Renal pelvis (tissue), 4 donors: Measurements from ENCODE around the gene ANO10. TPM values are rescaled to one million over a fixed set of nuclear protein-coding genes. Genes with fewer than 3 reads are reported as not detected.
"Not testable (repeated sequence)": the region's sequence is repeated elsewhere in the genome, so short reads cannot be mapped to it uniquely, and the experiment has no call there.

ENCODE experiments used
- DNase-seq: peaks from one replicate; pipeline ENCODE4 v3.0.0-alpha.2; 2013
- polyA plus RNA-seq, 3 donors: library from polyadenylated mRNA; unstranded; fragments of 120-200 nt; gene quantifications; one replicate each; pipeline ENCODE4 v1.2.1, GENCODE V29; 2013; ENCODE audit not compliant: insufficient read length in 3 of 3

Gene ANO10
- polyA plus RNA-seq, 3 donors, result 32.9 to 40.2 (median 35.3) TPM

DNA sequence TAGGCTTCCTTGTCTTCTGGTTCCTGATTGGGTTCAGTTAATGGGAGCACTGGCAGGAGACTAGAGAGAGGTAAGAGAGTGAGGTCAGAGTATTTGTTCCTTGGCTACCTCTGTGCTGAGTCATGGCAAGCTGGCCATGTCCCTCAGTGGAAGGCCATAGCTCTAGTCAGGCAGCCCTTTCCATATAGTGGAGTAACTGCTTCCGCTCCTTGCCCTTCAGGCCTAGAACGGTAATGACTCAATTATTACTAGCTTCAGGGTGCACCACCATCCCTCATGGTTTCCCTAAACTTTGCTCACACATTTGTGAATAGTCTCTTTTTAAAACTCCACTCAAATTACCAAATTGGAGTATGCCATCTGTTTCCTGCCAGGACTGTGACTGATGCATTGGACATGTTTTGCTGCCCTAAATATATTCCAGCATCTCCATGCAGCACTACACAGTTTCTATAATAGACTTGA lies 10.5 kb upstream of the ANO10 start:
- no peak for DNase-seq

DNA sequence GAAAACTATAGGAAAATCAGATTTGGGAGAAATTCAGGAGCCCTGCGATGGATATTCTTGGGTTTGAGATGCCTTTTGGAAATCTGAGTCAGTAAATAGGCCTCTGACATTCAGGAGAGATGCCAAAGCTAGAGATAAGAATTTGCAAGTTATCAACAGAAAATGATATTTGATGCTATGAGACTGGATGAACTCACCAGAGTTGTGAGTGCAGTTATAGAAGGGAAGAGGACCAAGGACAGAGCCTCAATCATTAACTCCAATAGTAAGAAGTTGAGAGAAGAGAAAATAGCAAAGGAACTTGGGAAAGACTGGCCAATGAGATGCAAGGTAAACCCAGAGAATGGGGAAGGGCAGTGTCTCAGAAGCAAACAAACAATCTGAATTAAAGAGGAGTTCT lies 7.9 kb upstream of the ANO10 start:
- no peak for DNase-seq

DNA sequence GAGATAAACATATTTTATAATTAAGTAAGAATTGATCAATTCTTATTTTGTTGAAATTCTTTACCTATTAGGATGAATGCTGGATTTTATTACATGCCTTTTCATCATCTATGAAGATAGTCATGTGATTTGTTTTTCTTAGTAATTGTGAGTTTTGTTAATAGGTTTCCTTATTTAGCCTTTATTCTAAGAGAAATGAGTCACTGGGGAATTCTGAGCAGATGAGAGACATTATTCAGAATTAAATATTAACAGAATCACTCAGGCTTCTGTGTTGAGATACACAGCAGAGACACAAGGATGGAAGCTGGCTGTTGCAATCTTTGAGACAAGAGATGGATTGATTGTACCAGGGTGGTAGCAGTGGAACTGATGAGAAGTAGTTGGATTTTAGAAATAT lies 7.4 kb upstream of the ANO10 start:
- DNase-seq, result no peak

DNA sequence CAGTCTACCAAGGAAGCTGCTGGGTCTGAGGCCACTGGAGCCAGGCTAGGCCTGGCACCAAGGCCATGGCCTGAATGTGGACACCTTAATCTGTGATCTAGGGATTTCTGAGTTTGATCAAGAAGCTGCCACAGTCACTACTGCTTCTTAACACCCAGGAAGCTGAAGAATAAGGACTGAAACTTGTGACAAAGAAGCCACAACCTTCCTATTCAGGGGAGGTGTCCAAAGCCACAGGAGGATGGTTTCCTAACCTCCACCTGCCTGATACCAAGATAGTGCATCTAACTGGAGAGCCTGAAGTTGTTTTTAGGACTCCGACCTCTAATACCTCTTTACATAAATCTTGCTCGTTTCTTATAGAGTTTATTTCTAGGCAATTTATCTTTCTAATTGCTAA lies 5.5 kb upstream of the ANO10 start:
- DNase-seq, result no peak

DNA sequence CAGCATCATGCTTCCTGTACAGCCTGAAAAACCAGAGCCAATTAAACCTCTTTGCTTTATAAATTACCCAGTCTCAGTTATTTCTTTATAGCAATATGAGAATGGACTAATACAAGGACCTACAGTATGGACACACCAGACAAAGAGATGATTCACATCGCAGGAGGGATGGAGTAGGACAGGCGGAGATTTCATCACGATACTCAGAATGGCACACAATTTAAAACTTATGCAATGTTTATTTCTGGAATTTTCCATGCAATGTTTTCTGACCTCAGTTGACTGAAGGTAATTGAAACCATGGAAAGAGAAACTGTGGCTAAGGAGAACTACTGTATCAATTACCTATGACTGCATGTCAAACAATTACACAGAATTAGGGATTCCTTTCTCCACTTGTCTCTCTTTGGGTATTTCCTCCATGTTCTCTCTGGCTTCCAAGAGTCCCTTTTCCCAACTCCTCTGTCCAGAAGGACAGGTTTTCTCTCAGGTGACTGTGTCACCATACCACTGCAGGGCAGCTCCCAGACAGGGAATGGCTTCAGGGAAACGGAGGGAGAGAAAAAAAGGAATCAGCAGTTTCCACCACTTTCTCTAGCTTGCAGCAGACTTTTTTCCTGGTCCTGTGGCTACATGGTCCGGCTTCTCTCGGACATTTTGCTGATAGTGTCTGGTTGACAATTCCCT lies 3.0 kb upstream of the ANO10 start:
- no peak for DNase-seq

DNA sequence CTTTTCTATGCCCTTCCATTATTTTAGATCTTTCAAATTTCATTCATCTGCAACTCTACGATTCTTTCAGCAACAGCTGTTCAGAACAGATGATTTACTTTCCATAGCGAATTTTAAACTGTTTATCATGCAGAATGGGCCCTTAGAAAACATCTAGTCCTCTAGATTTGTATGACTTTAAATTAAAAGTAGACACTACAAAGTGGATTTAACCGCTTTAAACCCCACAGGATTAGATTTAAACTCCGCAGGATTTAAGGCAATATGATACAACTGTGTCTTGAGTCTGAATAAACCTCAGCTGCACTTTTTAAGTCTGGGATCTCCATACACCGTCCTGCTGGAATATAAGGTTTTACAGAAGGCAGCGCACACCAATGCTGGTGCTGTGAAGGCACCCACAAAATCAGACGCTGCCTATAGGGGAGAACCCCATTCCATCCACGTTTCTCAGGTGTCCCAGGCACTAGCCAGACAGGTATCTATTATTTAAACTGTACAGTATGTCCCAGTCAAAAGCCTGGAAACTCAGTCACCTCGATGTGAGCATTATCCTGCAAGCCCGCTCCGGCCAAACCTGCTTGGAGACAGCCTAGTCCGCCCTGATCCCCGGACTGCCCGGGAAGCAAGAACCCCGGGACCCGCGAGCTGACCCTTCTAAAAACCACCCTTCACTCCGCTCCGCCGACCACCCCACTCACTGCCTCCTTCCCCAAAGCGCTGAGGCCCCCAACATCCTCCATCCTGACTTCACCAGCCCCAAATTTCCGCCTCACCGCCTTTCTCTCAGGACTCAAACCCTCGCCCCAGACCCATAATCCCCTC lies 768 bp downstream of the ANO10 start:
- DNase-seq, result peak; percentile 28

DNA sequence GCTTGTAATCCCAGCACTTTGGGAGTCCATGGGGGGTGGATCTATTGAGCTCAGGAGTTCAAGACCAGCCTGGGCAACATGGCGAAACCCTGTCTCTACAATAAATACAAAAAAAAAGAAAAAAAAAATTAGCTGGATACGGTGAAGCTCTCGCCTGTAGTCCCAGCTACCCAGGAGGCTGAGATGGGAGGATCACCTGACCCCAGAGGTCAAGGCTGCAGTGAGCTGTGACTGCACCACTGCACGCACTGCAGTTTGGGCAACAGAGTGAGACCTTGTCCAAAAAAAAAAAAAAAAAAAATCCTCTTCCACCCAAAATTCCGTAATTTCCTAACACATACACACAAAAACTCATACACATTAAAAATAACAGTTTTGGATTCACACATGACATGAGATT lies 2.2 kb downstream of the ANO10 start:
- no peak for DNase-seq

DNA sequence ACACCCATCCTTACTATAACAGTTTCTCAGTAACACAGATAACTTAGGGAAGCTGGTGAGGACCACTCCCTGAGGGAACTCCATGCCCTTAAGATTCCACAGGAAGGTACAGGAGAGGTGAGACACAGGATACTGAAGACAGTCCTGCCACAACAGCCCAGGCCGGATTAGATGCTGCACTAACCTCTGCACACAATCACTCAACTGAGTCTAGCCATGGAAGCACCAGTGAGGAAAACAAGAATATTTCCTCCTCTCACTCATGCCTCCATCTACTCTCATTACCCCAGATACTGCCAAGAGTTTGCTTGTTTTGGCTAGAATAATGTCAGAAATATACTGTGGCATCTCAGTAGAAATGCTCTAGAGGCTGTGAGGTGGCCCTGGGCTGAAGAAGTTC lies 3.7 kb downstream of the ANO10 start:
- no peak for DNase-seq

DNA sequence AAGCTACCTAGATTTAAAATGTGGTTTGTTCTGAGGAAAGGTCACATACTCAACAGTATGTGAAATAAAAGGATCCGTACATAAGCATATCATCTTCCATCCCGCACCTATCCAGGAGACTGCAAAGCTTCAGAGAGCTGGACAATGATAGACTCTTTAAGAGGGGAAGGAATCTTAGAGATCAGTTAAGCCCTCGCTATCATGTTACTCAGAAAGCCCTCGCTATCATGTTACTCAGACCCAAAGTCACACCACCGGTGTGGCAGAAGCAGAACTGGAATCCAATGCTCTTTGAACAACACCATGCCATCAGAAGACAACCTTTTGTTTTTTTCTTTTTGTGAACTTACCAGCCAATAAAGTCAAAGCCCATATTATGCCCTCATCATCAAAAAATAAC lies 5.8 kb downstream of the ANO10 start:
- no peak for DNase-seq

DNA sequence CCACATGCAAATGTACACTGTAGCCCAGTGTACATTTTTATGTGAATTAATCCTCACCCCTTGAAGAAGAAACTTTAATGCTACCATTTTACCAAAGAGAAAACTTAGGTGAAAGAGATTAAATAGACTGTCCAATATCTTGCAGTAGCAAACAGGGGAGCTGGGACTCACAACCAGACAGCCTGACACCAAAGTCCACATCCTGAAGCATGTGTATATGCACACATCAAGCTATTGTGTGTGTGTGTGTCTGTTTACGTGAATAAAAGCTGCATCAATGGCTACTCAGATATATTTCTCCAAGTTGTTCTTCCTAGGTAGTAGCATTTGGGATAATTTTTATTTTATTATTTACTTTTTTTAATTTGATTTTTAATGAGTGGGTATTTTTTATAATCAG lies 6.7 kb downstream of the ANO10 start:
- no peak for DNase-seq

DNA sequence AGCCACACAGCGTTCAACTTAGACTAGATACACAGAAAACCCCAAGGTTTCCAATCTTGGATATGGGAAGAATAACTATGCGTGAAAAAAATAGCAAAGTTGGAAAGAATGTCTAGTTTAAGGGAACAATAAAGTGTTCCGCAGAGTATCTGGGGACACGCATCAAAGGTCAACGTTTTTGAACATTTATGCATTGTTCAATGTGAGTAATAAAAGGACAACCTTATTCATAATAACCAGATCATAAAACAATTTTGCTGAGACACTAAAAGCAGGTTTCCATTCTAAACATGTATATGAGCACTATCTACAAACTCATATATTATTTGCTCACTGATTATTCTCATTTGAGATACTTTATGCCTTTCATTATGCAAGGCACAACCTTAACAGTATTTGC lies 7.8 kb downstream of the ANO10 start:
- DNase-seq, result no peak

DNA sequence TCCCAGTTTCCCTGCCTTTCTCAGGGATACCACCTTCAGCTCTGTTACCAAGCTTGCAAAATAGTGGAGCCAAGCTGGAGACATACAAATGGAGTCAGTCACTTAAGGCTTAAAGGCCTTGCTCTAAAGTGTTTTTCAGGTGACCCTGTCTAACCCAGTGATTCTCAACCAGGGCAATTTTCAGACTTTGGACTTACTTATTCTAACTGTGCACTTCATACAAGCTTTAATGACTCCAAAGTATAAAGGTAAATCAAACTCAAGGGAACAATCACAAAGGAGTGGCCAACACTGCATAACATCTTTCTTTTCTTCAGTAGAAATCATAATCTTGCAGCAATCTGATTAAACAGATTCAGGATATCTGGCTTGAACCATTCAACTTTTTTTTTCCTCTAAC lies 9.4 kb downstream of the ANO10 start:
- DNase-seq, result no peak

DNA sequence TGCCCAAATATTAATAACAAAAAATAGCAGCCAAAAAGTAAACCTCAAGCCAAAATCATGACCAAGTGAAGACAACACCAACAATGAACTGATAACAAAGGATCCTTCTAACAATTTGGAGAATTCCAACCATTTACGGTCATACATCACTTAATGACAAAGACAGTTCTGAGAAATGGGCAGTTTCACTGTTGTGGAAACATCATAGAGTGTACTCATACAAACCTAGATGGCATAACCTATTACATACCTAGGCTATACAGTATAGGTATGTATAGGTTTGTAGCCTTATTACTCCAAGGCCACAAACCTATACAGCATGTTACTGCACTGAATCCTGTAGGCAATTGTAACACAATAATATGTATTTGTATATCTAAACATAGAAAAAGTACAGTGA lies 12.4 kb downstream of the ANO10 start:
- no peak for DNase-seq

DNA sequence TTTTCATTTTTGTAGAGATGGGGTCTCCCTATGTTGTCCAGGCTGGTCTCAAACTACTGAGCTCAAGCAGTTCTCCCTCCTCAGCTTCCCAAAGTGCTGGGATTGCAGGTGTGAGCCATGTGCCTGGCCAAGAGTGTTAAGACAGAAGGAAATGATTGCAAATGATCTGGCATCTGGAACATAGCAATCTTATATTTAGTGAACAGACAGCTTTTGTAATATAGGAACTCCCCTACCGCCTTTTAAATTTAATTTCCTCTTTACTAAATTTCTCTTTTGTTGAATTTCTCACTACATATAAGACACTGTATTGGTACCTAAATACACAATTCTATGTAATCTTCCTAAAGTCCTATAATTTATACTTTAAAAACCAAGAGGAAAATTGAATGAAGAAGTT lies 13.1 kb downstream of the ANO10 start:
- DNase-seq, result no peak

DNA sequence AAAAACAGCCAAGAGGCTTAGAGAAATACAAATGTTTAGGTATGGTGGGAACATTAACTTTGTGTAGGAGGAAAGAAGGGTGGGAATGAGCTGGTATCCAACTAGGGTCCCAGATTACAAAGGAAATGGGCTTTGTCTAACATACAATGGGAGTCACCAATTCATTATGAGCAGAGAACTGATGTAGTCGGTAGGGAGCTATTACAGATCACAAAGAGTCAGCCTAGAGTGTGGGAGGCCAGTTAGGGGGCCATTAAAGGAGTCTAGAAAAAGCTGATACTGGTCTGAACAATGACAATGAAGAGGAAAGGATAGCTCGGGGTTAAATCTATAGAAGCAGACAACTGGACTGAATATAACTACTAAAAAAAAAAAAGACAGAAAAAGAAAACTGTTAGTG lies 15.5 kb downstream of the ANO10 start:
- no peak for DNase-seq

DNA sequence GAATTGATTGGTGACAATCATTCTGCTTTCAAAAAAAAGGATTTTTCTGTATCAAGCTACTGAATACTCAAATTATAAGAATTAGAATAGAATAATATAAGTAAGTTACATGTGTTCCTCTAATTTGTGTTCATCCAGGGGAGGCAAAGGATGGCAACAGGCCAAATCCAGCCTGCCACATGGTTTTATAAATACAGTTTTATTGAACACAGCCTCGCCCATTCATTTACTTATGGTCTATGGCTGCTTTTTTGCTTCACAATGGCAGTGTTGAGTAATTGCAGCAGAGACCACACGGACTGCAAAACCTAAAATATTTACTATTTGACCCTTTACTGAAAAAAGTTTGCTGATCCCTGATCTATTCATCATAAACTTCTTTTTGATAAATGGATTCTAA lies 21.9 kb downstream of the ANO10 start:
- not testable (repeated sequence) for DNase-seq

DNA sequence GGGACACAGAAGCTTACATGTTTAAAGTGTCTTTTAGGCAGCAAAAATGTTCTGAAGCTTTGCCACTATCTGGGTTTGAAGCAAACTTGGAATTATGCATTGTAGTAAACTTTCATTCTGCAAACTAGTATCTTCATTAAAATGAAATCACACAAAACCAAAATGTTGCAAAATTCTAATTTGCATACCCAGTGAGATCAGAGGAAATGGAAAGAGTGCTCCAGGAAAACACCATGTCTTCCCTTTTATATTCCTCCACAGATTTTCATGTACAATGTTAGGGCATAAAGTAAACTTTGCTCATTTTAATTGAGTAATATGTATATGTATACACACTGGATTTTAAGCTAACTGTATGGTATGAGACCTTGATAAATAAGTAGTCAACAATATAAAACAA lies 23.9 kb downstream of the ANO10 start:
- DNase-seq, result no peak

DNA sequence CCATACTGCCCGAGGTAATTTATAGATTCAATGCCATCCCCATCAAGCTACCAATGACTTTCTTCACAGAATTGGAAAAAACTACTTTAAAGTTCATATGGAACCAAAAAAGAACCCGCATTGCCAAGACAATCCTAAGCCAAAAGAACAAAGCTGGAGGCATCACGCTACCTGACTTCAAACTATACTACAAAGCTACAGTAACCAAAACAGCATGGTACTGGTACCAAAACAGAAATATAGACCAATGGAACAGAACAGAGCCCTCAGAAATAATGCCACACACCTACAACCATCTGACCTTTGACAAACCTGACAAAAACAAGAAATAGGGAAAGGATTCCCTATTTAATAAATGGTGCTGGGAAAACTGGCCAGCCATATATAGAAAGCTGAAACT lies 25.6 kb downstream of the ANO10 start:
- DNase-seq, result not testable (repeated sequence)

DNA sequence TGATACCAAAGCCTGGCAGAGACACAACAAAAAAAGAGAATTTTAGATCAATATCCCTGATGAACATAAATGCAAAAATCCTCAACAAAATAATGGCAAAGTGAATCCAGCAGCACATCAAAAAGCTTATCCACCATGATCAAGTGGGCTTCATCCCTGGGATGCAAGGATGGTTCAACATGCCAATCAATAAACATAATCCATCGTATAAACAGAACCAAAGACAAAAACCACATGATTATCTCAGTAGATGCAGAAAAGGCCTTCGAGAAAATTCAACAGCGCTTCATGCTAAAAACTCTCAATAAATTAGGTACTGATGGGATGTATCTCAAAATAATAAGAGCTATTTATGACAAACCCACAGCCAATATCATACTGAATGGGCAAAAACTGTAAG lies 26.5 kb downstream of the ANO10 start:
- not testable (repeated sequence) for DNase-seq

DNA sequence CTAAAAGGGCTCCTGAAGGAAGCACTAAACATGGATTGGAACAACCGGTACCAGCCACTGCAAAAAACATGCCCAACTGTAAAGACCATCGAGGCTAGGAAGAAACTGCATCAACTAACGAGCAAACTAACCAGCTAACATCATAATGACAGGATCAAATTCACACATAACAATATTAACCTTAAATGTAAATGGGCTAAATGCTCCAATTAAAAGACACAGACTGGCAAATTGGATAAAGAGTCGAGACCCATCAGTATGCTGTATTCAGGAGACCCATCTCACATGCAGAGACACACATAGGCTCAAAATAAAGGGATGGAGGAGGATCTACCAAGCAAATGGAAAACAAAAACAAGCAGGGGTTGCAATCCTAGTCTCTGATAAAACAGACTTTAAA lies 28.2 kb downstream of the ANO10 start:
- not testable (repeated sequence) for DNase-seq

DNA sequence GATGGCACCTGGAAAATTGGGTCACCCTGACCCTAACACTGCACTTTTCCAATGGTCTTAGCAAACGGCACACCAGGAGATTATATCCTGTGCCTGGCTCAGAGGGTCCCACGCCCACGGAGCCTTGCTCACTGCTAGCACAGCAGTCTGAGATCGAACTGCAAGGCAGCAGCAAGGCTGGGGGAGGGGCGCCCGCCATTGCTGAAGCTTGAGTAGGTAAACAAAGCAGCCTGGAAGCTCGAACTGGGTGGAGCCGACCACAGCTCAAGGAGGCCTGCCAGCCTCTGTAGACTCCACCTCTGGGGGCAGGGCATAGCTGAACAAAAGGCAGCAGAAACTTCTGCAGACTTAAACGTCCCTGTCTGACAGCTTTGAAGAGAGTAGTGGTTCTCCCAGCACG lies 29.9 kb downstream of the ANO10 start:
- DNase-seq, result not testable (repeated sequence)

DNA sequence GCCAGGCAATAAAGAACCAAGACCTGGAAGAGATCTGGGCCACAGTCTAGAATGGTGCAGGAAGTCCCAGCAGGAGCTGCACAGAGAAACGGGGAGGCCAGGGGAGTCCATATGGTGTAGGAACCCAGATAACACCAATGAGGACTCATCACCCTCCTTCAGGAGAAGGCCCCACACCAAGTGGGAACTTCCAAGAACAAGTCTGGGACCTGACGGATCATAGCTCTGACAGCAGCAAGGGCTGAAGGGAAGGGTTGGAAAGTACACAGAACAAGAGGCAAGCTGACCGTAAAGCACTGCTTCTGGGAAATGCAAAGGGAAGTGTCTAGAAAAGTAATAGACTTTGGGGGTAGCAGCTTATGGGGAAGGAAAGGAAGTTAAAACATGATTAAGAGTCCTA lies 34.5 kb downstream of the ANO10 start:
- DNase-seq, result no peak

DNA sequence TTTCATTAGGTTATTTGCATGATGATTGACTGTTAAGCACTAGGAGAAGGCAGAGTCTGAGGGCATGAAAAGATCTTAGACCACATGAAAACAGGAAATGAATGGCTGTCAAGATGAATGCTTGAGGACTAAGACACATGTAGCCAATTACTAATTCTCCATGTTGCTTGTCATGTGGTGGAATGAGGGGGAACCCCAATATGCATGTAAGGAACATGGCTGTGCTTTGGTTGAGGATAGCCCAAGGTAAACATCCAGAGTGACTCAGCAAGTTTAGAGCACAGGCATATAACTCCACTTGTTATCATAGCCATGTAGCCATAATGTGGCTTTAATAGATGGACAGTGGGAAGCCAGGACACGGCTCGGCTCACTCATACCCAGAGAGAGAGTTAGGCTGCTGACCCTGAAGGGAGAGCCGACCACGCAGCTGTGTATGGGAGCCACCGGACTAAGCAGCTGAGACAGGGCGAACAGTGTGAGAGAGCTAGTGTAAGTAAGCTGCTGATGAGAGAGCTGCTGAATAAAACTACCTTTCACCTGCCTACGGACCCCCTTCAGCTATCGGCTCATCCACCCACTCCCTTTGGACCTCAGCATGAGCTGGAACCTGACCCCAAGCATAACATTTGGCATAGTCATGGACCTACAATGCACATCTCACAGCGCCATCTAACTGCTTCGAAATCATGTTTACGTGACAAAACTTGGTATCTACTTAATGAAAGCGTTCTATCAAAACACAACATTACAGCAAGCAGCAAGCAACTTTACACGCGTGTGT lies 37.6 kb downstream of the ANO10 start:
- DNase-seq, result no peak
